ENCODE measurements around the gene PLAC1. TPM values are rescaled to one million over a fixed set of nuclear protein-coding genes. Genes with fewer than 3 reads are reported as not detected.

PLAC1 gene
- total RNA-seq, 4 donors from 2014 or later = not detected

- no peaks in the 10 kb centered on the region for H3K27me3 ChIP-seq
- no peak for DNase-seq (ENCODE audit: low spot score in 2 of 2)
Observed at GRCh38 chrX:134650701-134651100, 7.6 kb downstream of the PLAC1 start.

DNA sequence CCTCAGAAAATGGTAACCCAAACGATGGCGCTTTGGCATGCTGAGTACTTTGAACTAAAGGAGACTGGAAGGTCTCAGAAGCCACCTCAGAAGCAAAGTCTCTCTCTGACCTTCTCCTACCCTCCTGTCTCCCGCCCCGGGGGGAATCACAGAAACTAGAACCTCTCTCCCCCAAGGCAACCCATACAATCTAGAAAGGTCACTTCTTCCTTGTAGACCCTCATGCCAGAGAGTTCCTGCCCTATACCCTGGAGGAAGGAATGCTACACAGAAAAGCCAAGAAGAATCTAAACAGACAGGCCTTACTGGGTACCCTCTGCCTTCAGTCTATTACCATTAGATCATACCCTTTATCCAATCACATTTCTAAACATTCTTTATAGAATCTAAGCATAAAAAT, 8.5 kb downstream of the PLAC1 start:
- Histone ChIP-seq H3K27me3 (no peaks in the 10 kb centered on the region), H3K27ac (no peak overlapping the region), H3K4me3 (no peak overlapping the region), H3K4me1 (no peaks in the 10 kb centered on the region), H3K36me3 (no peaks in the 10 kb centered on the region), H3K9me3 (no peaks in the 10 kb centered on the region)
- no peak for DNase-seq (ENCODE audit: low spot score in 2 of 2)
- TF ChIP-seq EP300 (IDR thresholded peaks at IDR 0.05) (no peak), POLR2A (IDR thresholded peaks at IDR 0.05) (no peak), POLR2AphosphoS5 (IDR thresholded peaks at IDR 0.05) (no peak), CTCF (IDR thresholded peaks at IDR 0.05) (no peak)
- WGBS = 91% methylated on average over 4 of the region's 4 CpGs

More at GRCh38 chrX:134650701-134651100, 7.6 kb downstream of the PLAC1 start:
- Histone ChIP-seq H3K4me1 (no peaks in the 10 kb centered on the region), H3K9me3 (no peaks in the 10 kb centered on the region), H3K36me3 (no peaks in the 10 kb centered on the region), H3K4me3 (no peak overlapping the region), H3K27ac (no peak overlapping the region)
- 74% methylated on average over 6 of the region's 6 CpGs for WGBS
- TF ChIP-seq POLR2A (IDR thresholded peaks at IDR 0.05) (no peak), POLR2AphosphoS5 (IDR thresholded peaks at IDR 0.05) (no peak), CTCF (IDR thresholded peaks at IDR 0.05) (no peak), EP300 (IDR thresholded peaks at IDR 0.05) (no peak)

GRCh38 chrX:134647477-134647877, 10.8 kb downstream of the PLAC1 start:
- WGBS = 61% methylated on average over 2 of the region's 2 CpGs
- no peak for TF ChIP-seq POLR2A (IDR thresholded peaks at IDR 0.05)
- TF ChIP-seq POLR2AphosphoS5 (IDR thresholded peaks at IDR 0.05) = no peak
- Histone ChIP-seq H3K27me3 (no peaks in the 10 kb centered on the region), H3K36me3 (no peaks in the 10 kb centered on the region), H3K9me3 (no peaks in the 10 kb centered on the region), H3K4me3 (no peak overlapping the region), H3K27ac (no peak overlapping the region), H3K4me1 (no peaks in the 10 kb centered on the region)
- no peak for DNase-seq (ENCODE audit: low spot score in 2 of 2)

DNA sequence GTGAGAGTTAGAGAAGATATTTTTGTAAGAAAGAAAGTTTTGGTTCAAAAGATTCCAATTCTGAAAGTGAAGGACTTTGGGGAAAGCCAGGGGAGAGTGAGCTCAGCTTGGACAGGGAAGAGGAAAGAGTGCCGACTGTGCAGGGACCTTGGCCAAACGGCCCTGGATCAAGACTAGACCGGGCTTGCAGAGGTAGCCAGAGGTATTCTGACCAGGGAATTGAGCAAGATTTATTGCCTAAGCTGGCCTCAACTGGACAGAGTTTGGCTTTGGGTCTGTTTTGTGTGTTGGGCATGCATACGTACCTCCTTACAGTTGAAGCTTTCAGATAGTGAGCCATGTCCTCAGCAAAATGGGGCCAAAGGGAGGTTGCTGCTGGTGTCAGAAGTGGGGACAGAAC, 11.6 kb downstream of the PLAC1 start:
- no peak for DNase-seq (ENCODE audit: low spot score in 2 of 2)
- TF ChIP-seq EP300 (IDR thresholded peaks at IDR 0.05) (no peak), POLR2AphosphoS5 (IDR thresholded peaks at IDR 0.05) (no peak)
- Histone ChIP-seq H3K36me3 (no peaks in the 10 kb centered on the region), H3K27ac (no peak overlapping the region), H3K27me3 (no peaks in the 10 kb centered on the region), H3K4me1 (no peaks in the 10 kb centered on the region), H3K9me3 (no peaks in the 10 kb centered on the region), H3K4me3 (no peak overlapping the region)
- 64% methylated on average over 4 of the region's 4 CpGs for WGBS

- Histone ChIP-seq H3K27me3 (no peaks in the 10 kb centered on the region), H3K36me3 (no peaks in the 10 kb centered on the region), H3K9me3 (no peaks in the 10 kb centered on the region), H3K27ac (no peak overlapping the region), H3K4me1 (no peaks in the 10 kb centered on the region), H3K4me3 (no peak overlapping the region)
- 79% methylated on average over 6 of the region's 6 CpGs for WGBS
- TF ChIP-seq EP300 (IDR thresholded peaks at IDR 0.05) (no peak), CTCF (IDR thresholded peaks at IDR 0.05) (no peak)
- DNase-seq (ENCODE audit: low spot score in 2 of 2) = no peak
Observed at GRCh38 chrX:134645936-134646543, 12.2 kb downstream of the PLAC1 start.

GRCh38 chrX:134642386-134642785, 15.9 kb downstream of the PLAC1 start:
- H3K9me3 ChIP-seq = no peaks in the 10 kb centered on the region
- no peak overlapping the region for H3K4me3 ChIP-seq
- no peak for TF ChIP-seq EP300 (IDR thresholded peaks at IDR 0.05)
- TF ChIP-seq POLR2AphosphoS5 (IDR thresholded peaks at IDR 0.05) = no peak
- no peak for TF ChIP-seq POLR2A (IDR thresholded peaks at IDR 0.05)
- no peak for TF ChIP-seq CTCF (IDR thresholded peaks at IDR 0.05)
- WGBS = 52% methylated on average over 1 of the region's 1 CpG
- no peaks in the 10 kb centered on the region for H3K4me1 ChIP-seq
- no peak overlapping the region for H3K27ac ChIP-seq
- no peaks in the 10 kb centered on the region for H3K36me3 ChIP-seq
- no peak for DNase-seq (ENCODE audit: low spot score in 2 of 2)
- H3K27me3 ChIP-seq = no peaks in the 10 kb centered on the region
